K562 (cell line): ENCODE results near the gene ZNRD2. TPM values are rescaled to one million over a fixed set of nuclear protein-coding genes. Genes with fewer than 3 reads are reported as not detected.

Experiments used
- ARHGAP35 ChIP-seq: fragments of 450-650 bp; IDR thresholded peaks from 2 replicates; pipeline ENCODE4 v1.6.1; 2018; ENCODE audit not compliant: partially characterized antibody
- ARID1B ChIP-seq: fragments of 450-650 bp; IDR thresholded peaks from 2 replicates; pipeline ENCODE4 v1.6.1; 2016; ENCODE audit warnings: antibody characterized with exemption, mild to moderate bottlenecking, inconsistent platforms
- ATF7 ChIP-seq: fragments of 450-650 bp; IDR thresholded peaks from 2 replicates; pipeline ENCODE4 v1.7.1; 2014; ENCODE audit warnings: mild to moderate bottlenecking, moderate library complexity
- CC2D1A ChIP-seq: fragments of 450-650 bp; IDR thresholded peaks from 2 replicates; pipeline ENCODE4 v1.6.1; 2017; ENCODE audit warnings: mild to moderate bottlenecking
- ESRRA ChIP-seq: fragments of 450-650 bp; IDR thresholded peaks from 2 replicates; pipeline ENCODE4 v1.6.1; 2014; ENCODE audit warnings: low read depth, mild to moderate bottlenecking, moderate library complexity, borderline replicate concordance
- HEY1 ChIP-seq: fragments of 250-450 bp; sonication (Bioruptor Pico); IDR thresholded peaks from 2 replicates; pipeline ENCODE4 v1.5.0; 2020; ENCODE audit warnings: mild to moderate bottlenecking, moderate library complexity, borderline replicate concordance
- KLF6 ChIP-seq: fragments of 250-450 bp; sonication (Bioruptor Pico); IDR thresholded peaks from 2 replicates; pipeline ENCODE4 v1.4.0; 2020; ENCODE audit warnings: mild to moderate bottlenecking, moderate library complexity, borderline replicate concordance
- ZNF23 ChIP-seq: fragments of 250-450 bp; sonication (Bioruptor Pico); IDR thresholded peaks from 2 replicates; pipeline ENCODE4 v1.4.0; 2020; ENCODE audit warnings: mild to moderate bottlenecking
- ZNF561 ChIP-seq: fragments of 450-650 bp; formaldehyde crosslinking; conservative IDR thresholded peaks from 2 replicates; pipeline ENCODE4 v1.4.0; 2020; ENCODE audit warnings: mild to moderate bottlenecking, moderate library complexity
- polyA plus RNA-seq, 8 experiments: library from polyadenylated mRNA; depleted of rRNA in 4 of 8; stranded (reverse) in 5 of 8; unstranded in 3 of 8; fragments of >200 nt; fragmentation: Nextera tagmentation in 2 of 8; fragmentation: Illumina TruSeq in 1 of 8; extraction: Ambion mirVana in 2 of 8; extraction: Trizol in 1 of 8; gene quantifications; 2 replicates each; pipeline versions ENCODE4 v1.2.1 to v1.2.3, GENCODE V29; 2011 to 2014; ENCODE audit warnings: inconsistent platforms in 1 of 8, missing spikeins in 1 of 8
- total RNA-seq, 7 experiments: library from RNA; depleted of rRNA in 6 of 7; stranded (reverse); fragments of >200 nt in 6 of 7; fragmentation: Illumina TruSeq in 2 of 7; extraction: Trizol in 2 of 7; gene quantifications; 2 replicates each; pipeline versions ENCODE4 v1.2.1 to v1.2.3, GENCODE V29; 2011 to 2021; ENCODE audit warnings: low replicate concordance in 1 of 7
- TF ChIP-seq, protein P1 (sequence below): sonication (generic); formaldehyde crosslinking; IDR thresholded peaks from 2 replicates; pipeline ENCODE4 v1.8.0; 2022; ENCODE audit warnings: mild to moderate bottlenecking, missing genetic modification reagents
- TF ChIP-seq, protein P2 (sequence below): fragments of 150-350 bp; IDR thresholded peaks from 2 replicates; pipeline ENCODE4 v1.6.1; 2014; ENCODE audit warnings: low read depth, mild to moderate bottlenecking, low read length, borderline replicate concordance
- TF ChIP-seq, protein P3 (sequence below): sonication (generic); formaldehyde crosslinking; IDR thresholded peaks from 2 replicates; pipeline ENCODE4 v1.8.1; 2023; ENCODE audit warnings: mild to moderate bottlenecking, missing genetic modification reagents
- TF ChIP-seq, protein P4 (sequence below): fragments of 450-650 bp; formaldehyde crosslinking; IDR thresholded peaks from 2 replicates; pipeline ENCODE4 v1.4.0; 2022; ENCODE audit warnings: missing genetic modification characterization
- TF ChIP-seq, protein P5 (sequence below): sonication (generic); formaldehyde crosslinking; IDR thresholded peaks from 2 replicates; pipeline ENCODE4 v1.8.1; 2022; ENCODE audit warnings: missing genetic modification reagents
- TF ChIP-seq, protein P6 (sequence below): fragments of 250-450 bp; sonication (Bioruptor Pico); IDR thresholded peaks from 2 replicates; pipeline ENCODE4 v1.8.0; 2021; ENCODE audit warnings: moderate library complexity, mild to moderate bottlenecking, inconsistent platforms

Gene ZNRD2
- total and polyA plus RNA-seq, 9 of the 15 experiments (the other 6 are each of a cell fraction or from before 2014, with no cell fraction given): 13.4 to 129 (median 60.4) TPM

DNA sequence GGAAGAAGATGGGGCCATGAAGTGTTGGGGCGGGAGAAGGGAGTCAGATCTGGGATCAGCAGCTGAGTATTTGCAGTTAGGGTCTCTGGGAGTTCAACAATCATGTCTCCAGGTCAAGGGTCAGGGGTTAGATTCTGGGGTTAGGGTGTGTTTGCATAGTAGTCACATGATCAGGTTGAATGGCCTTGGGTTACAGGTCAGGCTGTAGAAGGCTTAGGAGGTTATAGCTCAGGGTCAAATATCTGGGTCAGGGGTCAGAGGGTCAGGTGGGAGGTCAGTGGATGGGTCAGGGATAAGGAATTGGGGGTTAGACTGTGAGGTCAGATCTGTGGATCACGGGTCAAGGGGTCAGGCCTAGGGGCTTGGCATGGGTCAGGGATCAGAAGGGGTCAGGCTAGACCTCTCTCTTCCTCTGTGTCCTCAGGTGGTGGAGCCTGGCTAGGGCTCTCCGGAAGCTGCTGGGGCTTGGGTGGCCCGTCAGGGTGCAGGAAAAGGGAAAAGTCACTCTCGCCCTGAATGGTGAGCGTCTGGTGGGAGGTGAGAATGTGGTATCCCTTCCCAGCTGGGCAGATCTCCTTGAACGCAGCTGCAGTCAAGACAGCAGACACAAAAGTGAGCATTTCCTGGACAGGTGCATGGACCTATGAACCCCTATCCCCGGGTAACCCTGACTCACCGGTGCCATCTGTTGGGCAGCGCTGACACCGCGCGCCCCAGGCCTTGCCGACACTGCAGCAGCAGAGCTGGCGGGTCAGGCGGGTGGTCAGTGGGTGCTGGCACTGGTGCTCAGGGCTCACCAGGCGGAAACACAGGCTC is 18.5 kb upstream of the ZNRD2 start (continued):
- TF ChIP-seq, protein P1, sequence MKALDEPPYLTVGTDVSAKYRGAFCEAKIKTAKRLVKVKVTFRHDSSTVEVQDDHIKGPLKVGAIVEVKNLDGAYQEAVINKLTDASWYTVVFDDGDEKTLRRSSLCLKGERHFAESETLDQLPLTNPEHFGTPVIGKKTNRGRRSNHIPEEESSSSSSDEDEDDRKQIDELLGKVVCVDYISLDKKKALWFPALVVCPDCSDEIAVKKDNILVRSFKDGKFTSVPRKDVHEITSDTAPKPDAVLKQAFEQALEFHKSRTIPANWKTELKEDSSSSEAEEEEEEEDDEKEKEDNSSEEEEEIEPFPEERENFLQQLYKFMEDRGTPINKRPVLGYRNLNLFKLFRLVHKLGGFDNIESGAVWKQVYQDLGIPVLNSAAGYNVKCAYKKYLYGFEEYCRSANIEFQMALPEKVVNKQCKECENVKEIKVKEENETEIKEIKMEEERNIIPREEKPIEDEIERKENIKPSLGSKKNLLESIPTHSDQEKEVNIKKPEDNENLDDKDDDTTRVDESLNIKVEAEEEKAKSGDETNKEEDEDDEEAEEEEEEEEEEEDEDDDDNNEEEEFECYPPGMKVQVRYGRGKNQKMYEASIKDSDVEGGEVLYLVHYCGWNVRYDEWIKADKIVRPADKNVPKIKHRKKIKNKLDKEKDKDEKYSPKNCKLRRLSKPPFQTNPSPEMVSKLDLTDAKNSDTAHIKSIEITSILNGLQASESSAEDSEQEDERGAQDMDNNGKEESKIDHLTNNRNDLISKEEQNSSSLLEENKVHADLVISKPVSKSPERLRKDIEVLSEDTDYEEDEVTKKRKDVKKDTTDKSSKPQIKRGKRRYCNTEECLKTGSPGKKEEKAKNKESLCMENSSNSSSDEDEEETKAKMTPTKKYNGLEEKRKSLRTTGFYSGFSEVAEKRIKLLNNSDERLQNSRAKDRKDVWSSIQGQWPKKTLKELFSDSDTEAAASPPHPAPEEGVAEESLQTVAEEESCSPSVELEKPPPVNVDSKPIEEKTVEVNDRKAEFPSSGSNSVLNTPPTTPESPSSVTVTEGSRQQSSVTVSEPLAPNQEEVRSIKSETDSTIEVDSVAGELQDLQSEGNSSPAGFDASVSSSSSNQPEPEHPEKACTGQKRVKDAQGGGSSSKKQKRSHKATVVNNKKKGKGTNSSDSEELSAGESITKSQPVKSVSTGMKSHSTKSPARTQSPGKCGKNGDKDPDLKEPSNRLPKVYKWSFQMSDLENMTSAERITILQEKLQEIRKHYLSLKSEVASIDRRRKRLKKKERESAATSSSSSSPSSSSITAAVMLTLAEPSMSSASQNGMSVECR (CRISPR knock-in tag): no peak
- TF ChIP-seq ATF7: no peak
- TF ChIP-seq, protein P2, sequence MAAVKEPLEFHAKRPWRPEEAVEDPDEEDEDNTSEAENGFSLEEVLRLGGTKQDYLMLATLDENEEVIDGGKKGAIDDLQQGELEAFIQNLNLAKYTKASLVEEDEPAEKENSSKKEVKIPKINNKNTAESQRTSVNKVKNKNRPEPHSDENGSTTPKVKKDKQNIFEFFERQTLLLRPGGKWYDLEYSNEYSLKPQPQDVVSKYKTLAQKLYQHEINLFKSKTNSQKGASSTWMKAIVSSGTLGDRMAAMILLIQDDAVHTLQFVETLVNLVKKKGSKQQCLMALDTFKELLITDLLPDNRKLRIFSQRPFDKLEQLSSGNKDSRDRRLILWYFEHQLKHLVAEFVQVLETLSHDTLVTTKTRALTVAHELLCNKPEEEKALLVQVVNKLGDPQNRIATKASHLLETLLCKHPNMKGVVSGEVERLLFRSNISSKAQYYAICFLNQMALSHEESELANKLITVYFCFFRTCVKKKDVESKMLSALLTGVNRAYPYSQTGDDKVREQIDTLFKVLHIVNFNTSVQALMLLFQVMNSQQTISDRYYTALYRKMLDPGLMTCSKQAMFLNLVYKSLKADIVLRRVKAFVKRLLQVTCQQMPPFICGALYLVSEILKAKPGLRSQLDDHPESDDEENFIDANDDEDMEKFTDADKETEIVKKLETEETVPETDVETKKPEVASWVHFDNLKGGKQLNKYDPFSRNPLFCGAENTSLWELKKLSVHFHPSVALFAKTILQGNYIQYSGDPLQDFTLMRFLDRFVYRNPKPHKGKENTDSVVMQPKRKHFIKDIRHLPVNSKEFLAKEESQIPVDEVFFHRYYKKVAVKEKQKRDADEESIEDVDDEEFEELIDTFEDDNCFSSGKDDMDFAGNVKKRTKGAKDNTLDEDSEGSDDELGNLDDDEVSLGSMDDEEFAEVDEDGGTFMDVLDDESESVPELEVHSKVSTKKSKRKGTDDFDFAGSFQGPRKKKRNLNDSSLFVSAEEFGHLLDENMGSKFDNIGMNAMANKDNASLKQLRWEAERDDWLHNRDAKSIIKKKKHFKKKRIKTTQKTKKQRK: no peak
- TF ChIP-seq, protein P3, sequence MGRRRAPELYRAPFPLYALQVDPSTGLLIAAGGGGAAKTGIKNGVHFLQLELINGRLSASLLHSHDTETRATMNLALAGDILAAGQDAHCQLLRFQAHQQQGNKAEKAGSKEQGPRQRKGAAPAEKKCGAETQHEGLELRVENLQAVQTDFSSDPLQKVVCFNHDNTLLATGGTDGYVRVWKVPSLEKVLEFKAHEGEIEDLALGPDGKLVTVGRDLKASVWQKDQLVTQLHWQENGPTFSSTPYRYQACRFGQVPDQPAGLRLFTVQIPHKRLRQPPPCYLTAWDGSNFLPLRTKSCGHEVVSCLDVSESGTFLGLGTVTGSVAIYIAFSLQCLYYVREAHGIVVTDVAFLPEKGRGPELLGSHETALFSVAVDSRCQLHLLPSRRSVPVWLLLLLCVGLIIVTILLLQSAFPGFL (CRISPR knock-in tag): no peak
- TF ChIP-seq CC2D1A: no peak
- TF ChIP-seq, protein P4, sequence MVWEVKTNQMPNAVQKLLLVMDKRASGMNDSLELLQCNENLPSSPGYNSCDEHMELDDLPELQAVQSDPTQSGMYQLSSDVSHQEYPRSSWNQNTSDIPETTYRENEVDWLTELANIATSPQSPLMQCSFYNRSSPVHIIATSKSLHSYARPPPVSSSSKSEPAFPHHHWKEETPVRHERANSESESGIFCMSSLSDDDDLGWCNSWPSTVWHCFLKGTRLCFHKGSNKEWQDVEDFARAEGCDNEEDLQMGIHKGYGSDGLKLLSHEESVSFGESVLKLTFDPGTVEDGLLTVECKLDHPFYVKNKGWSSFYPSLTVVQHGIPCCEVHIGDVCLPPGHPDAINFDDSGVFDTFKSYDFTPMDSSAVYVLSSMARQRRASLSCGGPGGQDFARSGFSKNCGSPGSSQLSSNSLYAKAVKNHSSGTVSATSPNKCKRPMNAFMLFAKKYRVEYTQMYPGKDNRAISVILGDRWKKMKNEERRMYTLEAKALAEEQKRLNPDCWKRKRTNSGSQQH (CRISPR knock-in tag): no peak
- TF ChIP-seq KLF6 (CRISPR knock-in tag): no peak
- peak; percentile 64 for TF ChIP-seq ARHGAP35
- TF ChIP-seq ESRRA: peak; percentile 92
- TF ChIP-seq, protein P5, sequence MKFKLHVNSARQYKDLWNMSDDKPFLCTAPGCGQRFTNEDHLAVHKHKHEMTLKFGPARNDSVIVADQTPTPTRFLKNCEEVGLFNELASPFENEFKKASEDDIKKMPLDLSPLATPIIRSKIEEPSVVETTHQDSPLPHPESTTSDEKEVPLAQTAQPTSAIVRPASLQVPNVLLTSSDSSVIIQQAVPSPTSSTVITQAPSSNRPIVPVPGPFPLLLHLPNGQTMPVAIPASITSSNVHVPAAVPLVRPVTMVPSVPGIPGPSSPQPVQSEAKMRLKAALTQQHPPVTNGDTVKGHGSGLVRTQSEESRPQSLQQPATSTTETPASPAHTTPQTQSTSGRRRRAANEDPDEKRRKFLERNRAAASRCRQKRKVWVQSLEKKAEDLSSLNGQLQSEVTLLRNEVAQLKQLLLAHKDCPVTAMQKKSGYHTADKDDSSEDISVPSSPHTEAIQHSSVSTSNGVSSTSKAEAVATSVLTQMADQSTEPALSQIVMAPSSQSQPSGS: no peak
- TF ChIP-seq ARID1B: no peak
- TF ChIP-seq, protein P6, sequence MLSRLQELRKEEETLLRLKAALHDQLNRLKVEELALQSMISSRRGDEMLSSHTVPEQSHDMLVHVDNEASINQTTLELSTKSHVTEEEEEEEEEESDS: no peak
- no peak for TF ChIP-seq ZNF23
- no peak for TF ChIP-seq ZNF561
- TF ChIP-seq HEY1 (CRISPR knock-in tag): no peak
